A673 (cell line): Measurements from ENCODE around the gene TMEM30A. TPM values are rescaled to one million over a fixed set of nuclear protein-coding genes. Genes with fewer than 3 reads are reported as not detected.

Experiments
- BruUV-seq: library from RNA; stranded (reverse); fragments of 400-500 nt; replicated peaks from 2 replicates; lab custom pipeline; 2021; lab: Mats Ljungman, UMichigan
- CTCF ChIA-PET: fragments of 300-600 bp; sonication (Branson Sonifier 250); formaldehyde crosslinking; loops from one replicate; lab custom pipeline; 2022; ENCODE audit warnings: antibody characterized with exemption; lab: Charles Lee
- POLR2A ChIA-PET: fragments of 300-600 bp; sonication (Branson Sonifier 250); formaldehyde crosslinking; loops from one replicate; lab custom pipeline; 2022; ENCODE audit warnings: antibody characterized with exemption; ENCODE audit not compliant: low non-redundant PET; lab: Charles Lee
- DNase-seq: peaks from one replicate; pipeline ENCODE4 v3.0.0-alpha.2; 2015; ENCODE audit warnings: low spot score
- H3K27ac ChIP-seq: fragments of 200-600 bp; sonication (generic); 2 replicates; pipeline ENCODE4 v1.5.1; 2016; ENCODE audit warnings: mixed run types, low read depth, mild to moderate bottlenecking, mixed read lengths, antibody characterized with exemption, low read length; ENCODE audit not compliant: poor library complexity, severe bottlenecking
- H3K27me3 ChIP-seq: fragments of 200-600 bp; sonication (generic); replicated peaks from 2 replicates; pipeline ENCODE4 v1.6.1; 2017; ENCODE audit warnings: mixed run types, low read depth, mild to moderate bottlenecking, mixed read lengths, antibody characterized with exemption, low read length; ENCODE audit not compliant: insufficient read depth, poor library complexity
- H3K36me3 ChIP-seq: fragments of 200-600 bp; sonication (generic); 2 replicates; pipeline ENCODE4 v1.6.1; 2016; ENCODE audit warnings: mixed run types, mild to moderate bottlenecking, mixed read lengths, antibody characterized with exemption, low read length; ENCODE audit not compliant: insufficient read depth, poor library complexity, severe bottlenecking
- H3K4me1 ChIP-seq: fragments of 200-600 bp; sonication (generic); 2 replicates; pipeline ENCODE4 v1.6.1; 2017; ENCODE audit warnings: mixed run types, mild to moderate bottlenecking, mixed read lengths, antibody characterized with exemption, low read length; ENCODE audit not compliant: insufficient read depth, poor library complexity, severe bottlenecking
- H3K4me3 ChIP-seq: fragments of 200-600 bp; sonication (generic); 2 replicates; pipeline ENCODE4 v1.5.1; 2016; ENCODE audit warnings: low read depth, mixed run types, mild to moderate bottlenecking, mixed read lengths, low read length; ENCODE audit not compliant: poor library complexity, severe bottlenecking
- H3K9me3 ChIP-seq: fragments of 200-600 bp; sonication (generic); 2 replicates; pipeline ENCODE4 v1.6.1; 2016; ENCODE audit warnings: mixed run types, low read depth, mild to moderate bottlenecking, mixed read lengths, antibody characterized with exemption, low read length; ENCODE audit not compliant: poor library complexity, severe bottlenecking
- CTCF ChIP-seq: fragments of 300-800, 200-600 bp; sonication (generic); conservative IDR thresholded peaks from 2 replicates; pipeline ENCODE4 v1.5.1; 2017; ENCODE audit warnings: low read depth, mild to moderate bottlenecking, antibody characterized with exemption, low read length, moderate library complexity, mixed read lengths
- EZH2 ChIP-seq: fragments of 200-600 bp; sonication (generic); IDR thresholded peaks from 2 replicates; pipeline ENCODE4 v1.6.1; 2017; ENCODE audit warnings: borderline replicate concordance, low read depth, mild to moderate bottlenecking, mixed read lengths, antibody characterized with exemption, low read length; ENCODE audit not compliant: poor library complexity, severe bottlenecking
- intact Hi-C: fragments of 100-400 bp; cut with micrococcal nuclease; formaldehyde crosslinking; loops from one replicate; pipeline ENCODE4 v1.10.0; 2022; ENCODE audit not compliant: unreplicated experiment
- total RNA-seq: library from RNA; stranded (reverse); gene quantifications from 2 replicates; pipeline ENCODE4 v1.2.3, GENCODE V29; 2021

The TMEM30A gene
- total RNA-seq, 1 experiment from 2014 or later = 63.9 TPM

- peaks cover 22% of the 10 kb centered on the region for H3K27me3 ChIP-seq
- BruUV-seq = no TSS peak
- no peaks in the 10 kb centered on the region for H3K9me3 ChIP-seq
- ChIA-PET CTCF (interaction anchor here (0.6 to 1.9 kb wide), 18 partner anchors 8 to 1556 kb away, joined by 3 to 14 read pairs (median 4); no protein-coding TSS in a partner anchor), POLR2A (no interaction called here)
- no peak overlapping the region for H3K27ac ChIP-seq
- no peak overlapping the region for H3K4me3 ChIP-seq
- intact Hi-C loops = loop anchor here (1.0 to 10.0 kb wide), 6 partner anchors 464 to 1470 kb away; no protein-coding TSS in a partner anchor
- H3K4me1 ChIP-seq = peaks cover 34% of the 10 kb centered on the region
- no peaks in the 10 kb centered on the region for H3K36me3 ChIP-seq
- no peak for TF ChIP-seq CTCF
- no peak for TF ChIP-seq EZH2
- no peak for DNase-seq
Measured at GRCh38 chr6:75209184-75209723, 75.3 kb downstream of the TMEM30A start.

GRCh38 chr6:75208298-75209183, 76.1 kb downstream of the TMEM30A start:
- ChIA-PET CTCF (interaction anchor here (0.5 to 1.9 kb wide), 23 partner anchors 9 to 1698 kb away, joined by 3 to 14 read pairs (median 4); no protein-coding TSS in a partner anchor), POLR2A (no interaction called here)
- DNase-seq = peak; percentile 91
- Histone ChIP-seq H3K27ac (no peak overlapping the region), H3K36me3 (no peaks in the 10 kb centered on the region), H3K9me3 (no peaks in the 10 kb centered on the region), H3K4me1 (peaks cover 38% of the 10 kb centered on the region), H3K4me3 (peak overlapping the region; percentile 16), H3K27me3 (peaks cover 22% of the 10 kb centered on the region)
- no TSS peak for BruUV-seq
- TF ChIP-seq EZH2 (no peak), CTCF (peak; percentile 95)
- intact Hi-C loops = loop anchor here (1.0 to 10.0 kb wide), 6 partner anchors 464 to 1469 kb away; no protein-coding TSS in a partner anchor

- BruUV-seq = no TSS peak
- ChIA-PET POLR2A (no interaction called here), CTCF (interaction anchor here (0.5 kb wide), 1 partner anchor 1237 kb away, joined by 3 read pairs; no protein-coding TSS in a partner anchor)
- Histone ChIP-seq H3K4me1 (peaks cover 27% of the 10 kb centered on the region), H3K9me3 (no peaks in the 10 kb centered on the region), H3K36me3 (no peaks in the 10 kb centered on the region), H3K27ac (no peak overlapping the region), H3K4me3 (peak overlapping the region; percentile 53), H3K27me3 (peaks cover 22% of the 10 kb centered on the region)
- intact Hi-C loops = loop anchor here (10.0 kb wide), 2 partner anchors 462 to 632 kb away; no protein-coding TSS in a partner anchor
- DNase-seq = no peak
- TF ChIP-seq EZH2 = no peak
- no peak for TF ChIP-seq CTCF
Measured at GRCh38 chr6:75206576-75207342, 77.8 kb downstream of the TMEM30A start.
